HG02678 (cell line): ENCODE measurements around the gene CYP24A1.

Experiments used
- ATAC-seq: cut with Tn5 transposase; IDR thresholded peaks from one replicate; pipeline ENCODE4 v1.9.1; 2021; ENCODE audit warnings: mild to moderate bottlenecking, moderate library complexity; ENCODE audit not compliant: unreplicated experiment

CYP24A1 gene

GRCh38 chr20:54177378-54177777 lies 3.6 kb upstream of the CYP24A1 start:
- no peak for ATAC-seq

DNA sequence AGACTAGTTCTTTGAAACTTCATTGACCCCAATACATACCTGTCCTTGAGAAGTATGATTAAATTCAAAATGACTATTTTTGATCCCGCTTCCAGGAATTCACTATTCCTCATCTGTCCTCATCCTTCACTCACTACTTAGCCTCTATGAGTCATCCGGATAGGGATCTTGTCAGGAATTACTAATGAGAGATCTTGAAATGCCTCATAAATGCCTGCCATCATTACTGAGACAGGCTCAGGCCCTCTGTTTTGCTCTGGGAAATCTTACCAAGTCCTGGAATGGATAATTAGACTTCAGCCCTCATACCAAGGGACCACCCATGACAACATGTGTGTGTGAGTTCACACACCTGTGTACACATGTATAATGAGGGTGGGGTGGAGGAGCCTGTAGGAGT lies 2.8 kb upstream of the CYP24A1 start:
- no peak for ATAC-seq

DNA sequence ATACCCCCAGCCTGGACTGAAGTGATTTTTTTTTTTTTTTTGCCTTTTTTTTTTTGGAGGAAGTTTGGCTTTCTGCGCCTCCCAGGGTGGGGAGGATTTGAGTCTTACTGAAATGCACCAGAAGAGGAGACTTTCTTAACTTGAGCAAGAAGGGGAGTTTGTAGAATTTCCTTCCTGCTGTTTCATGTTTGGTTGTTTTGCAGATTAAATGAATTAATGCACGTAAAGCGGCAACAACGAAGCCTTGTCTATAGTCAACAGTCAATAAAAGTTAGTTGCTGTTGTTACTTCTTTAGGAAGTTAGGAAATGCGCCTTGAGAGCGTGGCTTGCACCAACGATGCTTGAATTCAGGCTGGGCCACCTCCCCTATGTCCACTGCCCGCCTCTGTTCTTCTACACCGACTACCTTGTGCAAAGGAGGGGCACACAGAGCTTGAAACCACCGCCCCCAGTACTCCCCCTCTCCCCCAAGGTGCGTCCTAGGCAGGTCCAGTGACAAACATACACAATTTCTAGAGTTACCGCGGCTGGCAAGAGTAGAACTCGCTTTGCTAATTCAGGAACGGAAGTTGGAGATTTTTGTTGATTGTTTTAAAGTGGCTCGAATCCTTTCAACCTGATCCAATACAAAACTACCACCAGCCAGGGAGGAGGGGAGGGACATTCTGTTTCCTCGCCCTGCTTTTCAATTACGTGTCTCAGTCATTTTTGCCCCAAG lies 830 bp upstream of the CYP24A1 start:
- ATAC-seq, result no peak

DNA sequence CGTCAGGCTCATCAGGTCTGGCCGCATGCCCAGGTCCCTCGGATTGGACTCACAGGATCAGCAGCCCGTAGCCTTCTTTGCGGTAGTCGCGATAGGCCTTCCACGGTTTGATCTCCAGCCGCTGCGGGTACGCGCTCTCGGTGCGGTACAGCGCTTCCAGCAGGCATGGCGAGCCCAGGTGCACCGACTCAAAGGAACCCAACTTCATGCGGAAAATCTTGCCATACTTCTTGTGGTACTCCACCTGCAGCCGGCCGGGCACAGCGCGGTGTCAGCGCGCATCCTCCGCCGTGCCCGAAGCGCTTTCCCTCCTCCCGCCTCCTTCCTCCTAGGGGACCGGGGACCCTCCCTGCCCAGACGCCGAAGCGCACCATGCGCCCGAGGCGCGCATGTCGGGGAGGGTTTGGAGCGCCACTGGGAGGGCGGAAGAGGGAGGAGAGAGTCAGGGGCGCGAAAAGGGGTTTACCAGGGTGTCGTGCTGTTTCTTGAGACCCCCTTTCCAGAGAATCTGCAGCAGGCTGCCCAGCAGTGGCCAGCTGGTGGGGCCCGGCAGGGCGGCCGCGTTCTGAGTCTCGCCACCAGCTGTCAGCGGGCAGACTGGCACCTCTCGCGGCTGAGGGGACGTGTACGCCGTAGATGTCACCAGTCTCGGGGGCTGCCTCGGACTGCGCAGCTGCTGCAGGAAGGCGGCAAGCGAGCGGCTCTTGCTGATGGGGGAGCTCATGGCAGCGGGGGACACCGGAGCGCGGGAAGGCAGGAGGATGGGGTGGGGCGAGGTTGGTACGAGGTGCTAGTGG lies 732 bp downstream of the CYP24A1 start:
- no peak for ATAC-seq

- no peak for ATAC-seq
Observed at GRCh38 chr20:54172532-54172855, 1.3 kb downstream of the CYP24A1 start.

DNA sequence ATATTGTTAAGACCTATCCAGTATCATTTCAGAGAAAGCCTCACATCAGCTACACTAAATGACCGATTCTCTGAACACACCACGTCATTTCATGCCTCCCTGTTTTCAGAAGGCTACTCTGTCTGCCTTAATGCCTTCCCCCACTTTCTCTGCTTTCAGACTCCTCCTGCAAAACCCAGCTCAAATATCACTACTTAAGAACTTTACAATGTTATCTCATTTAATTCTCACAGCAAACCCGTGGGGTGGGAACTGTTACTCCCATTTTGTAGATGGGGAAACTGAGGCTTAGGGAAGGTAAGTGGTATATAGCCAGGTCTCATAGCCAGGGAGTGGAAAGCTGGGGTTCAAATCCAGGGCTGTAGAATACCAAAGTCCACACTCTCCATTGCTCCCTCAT lies 2.8 kb downstream of the CYP24A1 start:
- no peak for ATAC-seq

- no peak for ATAC-seq
Observed at GRCh38 chr20:54170026-54170471, 3.7 kb downstream of the CYP24A1 start.

DNA sequence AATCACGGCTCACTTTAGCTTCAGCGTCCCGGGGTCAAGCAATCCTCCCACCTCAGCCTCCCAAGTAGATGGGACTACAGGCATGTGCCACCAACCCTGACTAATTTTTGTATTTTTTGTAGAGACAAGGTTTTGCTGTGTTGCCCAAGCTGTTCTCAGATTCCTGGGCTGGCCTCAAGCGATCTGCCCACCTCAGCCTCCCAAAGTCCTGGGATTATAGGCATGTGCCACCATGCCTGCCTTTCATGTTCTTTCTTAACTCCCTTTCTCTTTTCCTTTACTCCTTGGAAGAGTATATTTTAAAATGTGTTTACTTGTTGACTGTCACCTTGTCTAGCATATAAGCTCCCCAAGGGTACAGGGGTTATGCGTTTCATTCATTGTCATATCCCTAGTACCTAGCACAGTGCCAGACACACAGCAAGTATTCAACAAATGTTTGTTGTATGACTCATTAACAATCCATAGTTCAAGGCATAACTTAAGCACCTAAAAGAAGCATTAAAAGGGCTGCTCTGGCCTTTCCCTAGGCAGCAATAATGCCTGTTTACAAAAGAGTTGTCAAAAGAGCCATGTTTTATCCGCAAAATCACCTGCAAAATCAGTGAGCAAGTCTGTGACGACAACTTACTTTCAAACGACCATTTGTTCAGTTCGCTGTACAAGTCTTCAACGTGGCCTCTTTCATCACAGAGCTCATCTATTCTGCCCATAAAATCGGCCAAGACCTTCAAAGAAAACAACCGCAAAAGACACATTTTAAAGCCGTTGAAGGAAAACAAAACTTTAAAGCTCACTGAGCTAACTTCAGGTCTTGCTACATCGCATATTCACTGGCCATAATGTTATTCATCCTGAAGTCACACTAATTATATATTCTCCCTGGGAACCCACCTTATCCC lies 4.6 kb downstream of the CYP24A1 start:
- ATAC-seq, result no peak

GRCh38 chr20:54167909-54168872 lies 5.6 kb downstream of the CYP24A1 start:
- no peak for ATAC-seq

GRCh38 chr20:54166987-54167662 lies 6.7 kb downstream of the CYP24A1 start:
- no peak for ATAC-seq

DNA sequence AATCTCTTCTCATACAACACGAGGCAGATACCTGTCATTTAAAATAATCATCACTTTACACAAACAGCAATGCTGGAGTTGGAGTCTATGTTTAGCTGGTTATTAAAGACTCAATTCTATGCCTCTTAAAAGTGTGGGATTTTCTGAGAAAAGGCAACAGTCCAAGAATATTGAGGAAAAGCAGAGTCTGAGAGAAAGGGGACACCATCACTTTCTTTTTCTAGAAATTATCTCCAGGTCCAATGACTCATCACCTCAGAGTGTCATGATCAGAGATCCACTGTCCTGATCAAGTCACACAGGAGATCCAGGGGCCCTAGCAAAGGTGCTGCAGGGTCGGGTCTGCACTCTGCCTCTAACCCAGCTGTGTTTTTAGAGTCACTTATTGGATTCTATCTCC lies 8.0 kb downstream of the CYP24A1 start:
- no peak for ATAC-seq

GRCh38 chr20:54165014-54165413 lies 8.8 kb downstream of the CYP24A1 start:
- ATAC-seq, result no peak

DNA sequence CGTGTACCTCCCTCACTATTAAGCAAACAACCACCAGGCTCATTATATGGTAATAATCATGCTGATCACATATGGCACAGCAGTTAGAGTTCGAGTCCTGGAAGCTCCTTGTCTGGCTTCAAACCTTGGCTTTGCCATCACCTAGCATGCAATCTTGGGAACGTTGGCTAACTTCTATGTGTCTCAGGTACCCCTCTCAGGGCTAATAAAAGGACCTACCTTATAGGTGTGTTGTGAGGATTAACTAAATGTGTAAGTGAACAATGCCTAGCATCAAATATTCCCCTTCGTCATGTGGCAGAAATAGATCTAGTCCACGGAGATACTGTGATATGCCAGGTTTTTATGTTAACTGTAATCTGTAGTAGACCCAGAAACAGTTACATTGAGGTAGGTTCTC lies 10.4 kb downstream of the CYP24A1 start:
- ATAC-seq, result no peak

DNA sequence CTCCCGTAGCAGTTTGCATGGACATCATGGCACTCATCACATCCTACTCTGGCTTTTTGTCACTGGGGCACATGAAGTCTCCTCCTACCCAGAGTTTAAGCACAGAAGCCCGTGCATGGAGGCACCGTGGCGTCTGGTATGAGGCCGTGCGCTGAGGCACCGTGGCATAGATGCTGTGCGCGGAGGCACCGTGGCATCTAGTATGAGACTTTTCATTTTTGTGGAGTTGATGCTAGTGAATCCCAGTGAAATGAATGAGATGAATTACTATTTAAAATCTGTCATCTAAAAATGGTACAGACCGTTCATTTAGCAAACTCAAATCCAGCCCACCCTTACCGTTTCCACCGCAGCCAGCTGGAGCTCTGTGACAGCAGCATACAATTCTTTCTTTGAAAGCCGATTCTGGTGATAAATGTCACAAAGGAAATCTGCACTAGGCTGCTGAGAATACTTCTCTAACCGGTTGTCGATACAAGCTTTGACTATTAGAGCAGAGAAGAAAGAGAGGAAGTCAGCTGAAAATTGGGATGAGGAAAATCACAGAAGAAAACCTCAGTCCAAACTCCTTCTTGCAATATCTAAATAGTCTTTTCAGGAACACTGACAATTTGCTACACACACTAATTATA lies 11.3 kb downstream of the CYP24A1 start:
- ATAC-seq, result no peak

DNA sequence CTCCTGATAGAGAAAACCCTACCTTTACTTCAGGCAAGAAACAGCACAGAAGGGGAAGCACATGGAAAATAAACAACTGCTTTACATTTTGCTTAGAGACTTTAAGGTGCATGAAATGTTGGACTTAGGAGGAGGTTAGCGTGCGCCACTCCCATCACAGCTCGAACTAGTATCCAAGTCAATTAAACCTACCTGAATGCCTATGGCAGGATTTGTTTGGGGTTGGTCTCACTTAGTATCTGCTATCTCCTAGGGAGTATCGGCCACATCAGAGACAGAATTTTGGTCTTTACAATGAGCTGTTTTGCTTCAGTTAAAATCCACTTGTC lies 12.0 kb downstream of the CYP24A1 start:
- no peak for ATAC-seq

GRCh38 chr20:54161008-54161820 lies 12.6 kb downstream of the CYP24A1 start:
- no peak for ATAC-seq

DNA sequence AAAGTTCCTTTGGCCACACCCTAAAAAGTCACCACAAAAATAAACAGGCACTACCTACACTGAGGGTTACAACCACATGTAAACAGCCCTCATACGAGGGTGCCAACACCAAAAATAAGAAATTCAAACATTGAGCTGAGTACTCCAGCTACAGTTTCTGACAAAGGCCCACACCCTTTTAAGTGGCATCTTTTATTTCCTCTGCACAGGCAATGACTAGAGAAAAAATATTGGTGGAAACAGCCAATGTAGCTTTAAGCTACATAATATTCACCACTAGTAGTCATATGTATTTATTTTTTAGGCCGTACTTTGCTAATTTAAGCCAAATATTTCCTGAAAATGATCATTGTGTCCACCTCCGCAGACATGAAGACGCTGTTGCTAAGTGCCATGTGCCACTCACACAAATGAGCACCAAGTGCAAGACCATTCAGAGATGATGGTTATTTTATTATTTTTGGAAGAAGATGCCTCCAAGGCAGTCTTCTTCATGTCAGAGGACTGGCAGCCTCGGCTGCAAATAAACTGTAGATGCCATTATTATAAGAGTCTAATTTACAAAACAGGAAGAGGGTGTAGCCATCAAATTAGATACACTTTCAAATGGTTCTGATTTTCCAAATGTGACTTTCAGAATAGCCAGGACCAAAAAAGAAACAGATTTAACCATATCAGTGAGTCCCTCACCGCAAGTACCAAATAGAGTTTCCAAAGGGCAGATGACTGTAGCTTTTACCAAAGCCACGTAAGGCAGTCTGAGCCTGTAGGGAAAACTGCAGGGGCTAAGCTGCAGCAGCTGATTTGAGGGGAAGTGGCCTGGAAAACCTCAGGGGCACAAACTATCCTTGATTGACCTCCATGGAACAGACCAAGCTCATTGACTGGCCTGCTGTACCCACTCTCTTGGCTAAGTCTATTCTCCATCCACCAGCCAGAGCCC lies 13.4 kb downstream of the CYP24A1 start:
- ATAC-seq, result no peak
